Vagina (tissue), 2 donors: ENCODE results near the gene NDOR1.

Experiments used
- POLR2A ChIP-seq, 2 donors: fragments of 450-650 bp; IDR thresholded peaks; one replicate each; pipeline ENCODE4 v1.6.1; 2017; ENCODE audit warnings: antibody characterized with exemption in 2 of 2, mild to moderate bottlenecking in 2 of 2, moderate library complexity in 2 of 2
- POLR2AphosphoS5 ChIP-seq, 2 donors: sonication (generic); formaldehyde crosslinking; IDR thresholded peaks; one replicate each; pipeline ENCODE4 v1.9.0; 2017; ENCODE audit warnings: antibody characterized with exemption in 2 of 2, mild to moderate bottlenecking in 2 of 2, low read depth in 1 of 2; ENCODE audit not compliant: insufficient read depth in 1 of 2

DNA sequence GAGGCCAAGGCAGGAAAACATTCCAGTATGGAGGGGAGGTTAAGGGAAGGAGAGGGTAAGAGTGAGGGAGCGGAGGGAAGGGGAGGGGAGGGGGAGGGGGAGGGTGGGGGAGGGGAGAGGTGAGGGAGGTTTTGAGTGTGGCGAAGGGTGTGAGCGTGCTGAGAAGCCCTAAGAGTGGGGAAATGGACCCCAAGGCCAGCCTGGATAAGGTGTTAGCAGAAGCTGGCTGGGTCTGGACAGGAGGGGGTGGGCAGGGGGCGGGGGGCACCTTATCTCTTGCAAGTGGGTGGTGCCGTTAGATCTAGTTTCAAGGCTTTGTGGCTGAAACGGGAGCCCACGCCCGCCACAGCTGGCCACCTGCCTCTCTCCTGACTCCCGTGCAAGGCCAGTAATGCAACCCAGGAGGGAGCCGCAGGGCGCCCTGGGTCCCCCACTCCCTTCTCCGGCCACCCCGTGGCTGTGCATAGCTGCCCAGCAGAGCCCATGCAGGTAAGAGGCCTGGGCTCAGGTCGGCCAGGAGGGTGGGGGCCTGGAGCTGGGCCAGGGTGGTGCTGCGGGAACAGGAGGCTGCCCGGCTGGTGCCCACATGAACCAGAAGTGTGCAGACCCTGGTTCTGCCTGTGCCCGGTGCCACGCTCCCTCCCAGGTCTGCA, 22.5 kb downstream of the NDOR1 start:
- TF ChIP-seq POLR2AphosphoS5 (IDR thresholded peaks at IDR 0.05; ENCODE audit: insufficient read depth in 1 of 2, low read depth in 1 of 2) (no peak), POLR2A (IDR thresholded peaks at IDR 0.05) (no peak)
